Chondrocyte (in vitro differentiated cells): ENCODE measurements around the gene DOK3. TPM values are rescaled to one million over a fixed set of nuclear protein-coding genes. Genes with fewer than 3 reads are reported as not detected.

Source experiments
- DNase-seq: peaks from one replicate; pipeline ENCODE4 v3.0.0; 2021; ENCODE audit warnings: mixed read lengths, low spot score
- H3K27ac Mint-ChIP-seq: one replicate; pipeline ENCODE4 v1.8.0; 2021; ENCODE audit warnings: mild to moderate bottlenecking, moderate library complexity, mixed read lengths; ENCODE audit not compliant: unreplicated experiment
- H3K27me3 Mint-ChIP-seq: 2 replicates; pipeline ENCODE4 v1.8.0; 2021; ENCODE audit warnings: low read depth, mixed read lengths
- H3K36me3 Mint-ChIP-seq: 2 replicates; pipeline ENCODE4 v1.8.0; 2021; ENCODE audit warnings: low read depth, mixed read lengths
- H3K4me1 Mint-ChIP-seq: 2 replicates; pipeline ENCODE4 v1.8.0; 2021; ENCODE audit warnings: low read depth, mild to moderate bottlenecking, mixed read lengths
- H3K4me3 Mint-ChIP-seq: one replicate; pipeline ENCODE4 v1.8.0; 2021; ENCODE audit warnings: mild to moderate bottlenecking, moderate library complexity, mixed read lengths; ENCODE audit not compliant: unreplicated experiment
- H3K9me3 Mint-ChIP-seq: 2 replicates; pipeline ENCODE4 v1.8.0; 2021; ENCODE audit warnings: low read depth, mixed read lengths
- CTCF ChIP-seq: fragments of 200-600 bp; sonication (generic); IDR thresholded peaks from 2 replicates; pipeline ENCODE4 v1.5.0; 2021; ENCODE audit warnings: antibody characterized with exemption, mild to moderate bottlenecking, moderate library complexity
- total RNA-seq: library from RNA; stranded (reverse); gene quantifications from 3 replicates; pipeline ENCODE4 v1.2.1, GENCODE V29; 2021

DOK3 gene
- total RNA-seq, 1 donor from 2014 or later = 7.5 TPM

GRCh38 chr5:177554474-177555111 is 45.0 kb upstream of the DOK3 start, which contains the start of gene FAM193B:
TSS of gene FAM193B (minus strand) at chr5:177554563. CDS start at chr5:177554458, 105 bp downstream.
- no peaks in the 10 kb centered on the region for H3K27me3 Mint-ChIP-seq
- H3K27ac Mint-ChIP-seq = peak within 1 kb of the TSS; percentile 84
- H3K4me1 Mint-ChIP-seq = peaks cover 32% of the 10 kb centered on the region
- H3K36me3 Mint-ChIP-seq = peaks cover 7% of the 10 kb centered on the region
- peak; percentile 57 for TF ChIP-seq CTCF
- H3K9me3 Mint-ChIP-seq = no peaks in the 10 kb centered on the region
- H3K4me3 Mint-ChIP-seq = peak within 1 kb of the TSS; percentile 90
- peak; percentile 97 for DNase-seq

- H3K27ac Mint-ChIP-seq = peak overlapping the region; percentile 84
- no peak for DNase-seq
Measured at GRCh38 chr5:177553671-177554429, 44.2 kb upstream of the DOK3 start.

GRCh38 chr5:177552839-177553455 is 43.3 kb upstream of the DOK3 start:
- H3K27ac Mint-ChIP-seq = peak overlapping the region; percentile 84
- H3K4me1 Mint-ChIP-seq = peaks cover 42% of the 10 kb centered on the region
- TF ChIP-seq CTCF = peak; percentile 32

More at GRCh38 chr5:177553671-177554429, 44.2 kb upstream of the DOK3 start:
- TF ChIP-seq CTCF = no peak
- Mint-ChIP-seq H3K36me3 (peaks cover 7% of the 10 kb centered on the region), H3K9me3 (no peaks in the 10 kb centered on the region), H3K4me3 (peak overlapping the region; percentile 90), H3K27me3 (no peaks in the 10 kb centered on the region), H3K4me1 (peaks cover 33% of the 10 kb centered on the region)

GRCh38 chr5:177550122-177550521 is 40.5 kb upstream of the DOK3 start:
- H3K4me3 Mint-ChIP-seq = no peak overlapping the region
- H3K27ac Mint-ChIP-seq = no peak overlapping the region
- no peaks in the 10 kb centered on the region for H3K27me3 Mint-ChIP-seq
- no peak for TF ChIP-seq CTCF
- DNase-seq = no peak
- H3K36me3 Mint-ChIP-seq = peaks cover 7% of the 10 kb centered on the region
- peaks cover 63% of the 10 kb centered on the region for H3K4me1 Mint-ChIP-seq
- peaks cover 3% of the 10 kb centered on the region for H3K9me3 Mint-ChIP-seq

More at GRCh38 chr5:177552839-177553455, 43.3 kb upstream of the DOK3 start:
- Mint-ChIP-seq H3K4me3 (peak overlapping the region; percentile 90), H3K27me3 (no peaks in the 10 kb centered on the region), H3K36me3 (peaks cover 7% of the 10 kb centered on the region), H3K9me3 (no peaks in the 10 kb centered on the region)
- DNase-seq = no peak

- Mint-ChIP-seq H3K27me3 (no peaks in the 10 kb centered on the region), H3K9me3 (peaks cover 3% of the 10 kb centered on the region), H3K4me3 (no peak overlapping the region), H3K27ac (peak overlapping the region; percentile 62), H3K4me1 (peaks cover 71% of the 10 kb centered on the region), H3K36me3 (peaks cover 7% of the 10 kb centered on the region)
- DNase-seq = no peak
- TF ChIP-seq CTCF = no peak
Measured at GRCh38 chr5:177548495-177548894, 38.9 kb upstream of the DOK3 start.
